H9 (cell line): ENCODE measurements around the gene ASB4. TPM values are rescaled to one million over a fixed set of nuclear protein-coding genes. Genes with fewer than 3 reads are reported as not detected.

Source experiments
- DNase-seq: peaks from one replicate; pipeline ENCODE4 v3.0.0-alpha.2; 2017
- H2AFZ ChIP-seq: one replicate; pipeline ENCODE4 v1.6.1; 2013; ENCODE audit warnings: mild to moderate bottlenecking, low read length, control low read depth, moderate library complexity
- H2AK5ac ChIP-seq: 2 replicates; pipeline ENCODE4 v1.6.1; 2013; ENCODE audit warnings: low read length, control low read depth, mixed read lengths; ENCODE audit not compliant: insufficient read length
- H2BK120ac ChIP-seq: one replicate; pipeline ENCODE4 v1.6.1; 2013; ENCODE audit warnings: low read depth, mild to moderate bottlenecking, low read length, control low read depth, inconsistent platforms; ENCODE audit not compliant: poor library complexity, severe bottlenecking
- H2BK12ac ChIP-seq: 2 replicates; pipeline ENCODE4 v1.6.1; 2013; ENCODE audit warnings: low read length, control low read depth, mixed read lengths, low read depth; ENCODE audit not compliant: insufficient read length
- H2BK15ac ChIP-seq: 2 replicates; pipeline ENCODE4 v1.6.1; 2013; ENCODE audit warnings: low read depth, low read length, control low read depth
- H2BK20ac ChIP-seq: one replicate; pipeline ENCODE4 v1.6.1; 2013; ENCODE audit warnings: low read depth, mild to moderate bottlenecking, low read length, control low read depth, inconsistent platforms; ENCODE audit not compliant: poor library complexity, severe bottlenecking
- H2BK5ac ChIP-seq: 2 replicates; pipeline ENCODE4 v1.6.1; 2013; ENCODE audit warnings: low read length, control low read depth, mixed read lengths; ENCODE audit not compliant: insufficient read length
- H3K14ac ChIP-seq: 2 replicates; pipeline ENCODE4 v1.6.1; 2013; ENCODE audit warnings: low read length, control low read depth; ENCODE audit not compliant: insufficient read depth
- H3K18ac ChIP-seq: 2 replicates; pipeline ENCODE4 v1.6.1; 2013; ENCODE audit warnings: low read depth, mild to moderate bottlenecking, mixed read lengths, low read length, control low read depth; ENCODE audit not compliant: insufficient read length
- H3K23ac ChIP-seq: 2 replicates; pipeline ENCODE4 v1.6.1; 2013; ENCODE audit warnings: low read length, control low read depth, mixed read lengths, low read depth; ENCODE audit not compliant: insufficient read length
- H3K23me2 ChIP-seq: 2 replicates; pipeline ENCODE4 v1.6.1; 2013; ENCODE audit warnings: low read depth, mild to moderate bottlenecking, mixed read lengths, low read length, control low read depth; ENCODE audit not compliant: insufficient read length, poor library complexity, severe bottlenecking
- H3K27ac ChIP-seq: 2 replicates; pipeline ENCODE4 v1.5.1; 2013; ENCODE audit warnings: low read length, control low read depth, mixed read lengths, low read depth; ENCODE audit not compliant: insufficient read length
- H3K27me3 ChIP-seq: 2 replicates; pipeline ENCODE4 v1.6.1; 2013; ENCODE audit warnings: low read length, control low read depth, inconsistent platforms; ENCODE audit not compliant: insufficient read depth
- H3K4ac ChIP-seq: 2 replicates; pipeline ENCODE4 v1.6.1; 2013; ENCODE audit warnings: low read depth, mild to moderate bottlenecking, control low read depth, inconsistent platforms, low read length, moderate library complexity
- H3K4me1 ChIP-seq: 2 replicates; pipeline ENCODE4 v1.6.1; 2013; ENCODE audit warnings: low read length, control low read depth, inconsistent platforms; ENCODE audit not compliant: insufficient read depth
- H3K4me2 ChIP-seq: 2 replicates; pipeline ENCODE4 v1.6.1; 2013; ENCODE audit warnings: low read length, control low read depth, mixed read lengths; ENCODE audit not compliant: insufficient read length, insufficient read depth
- H3K56ac ChIP-seq: 2 replicates; pipeline ENCODE4 v1.6.1; 2013; ENCODE audit warnings: low read depth, mild to moderate bottlenecking, mixed read lengths, low read length, control low read depth; ENCODE audit not compliant: insufficient read length
- H3K79me1 ChIP-seq: 2 replicates; pipeline ENCODE4 v1.6.1; 2013; ENCODE audit warnings: low read depth, mild to moderate bottlenecking, moderate library complexity, low read length, control low read depth, inconsistent platforms; ENCODE audit not compliant: insufficient read depth, poor library complexity, severe bottlenecking
- H3K79me2 ChIP-seq: 2 replicates; pipeline ENCODE4 v1.6.1; 2013; ENCODE audit warnings: low read length, control low read depth, inconsistent platforms; ENCODE audit not compliant: insufficient read depth
- H3K9ac ChIP-seq: 2 replicates; pipeline ENCODE4 v1.6.1; 2013; ENCODE audit warnings: low read length, control low read depth, mixed read lengths; ENCODE audit not compliant: insufficient read length; ENCODE audit errors: extremely low read depth
- H3K9me3 ChIP-seq: one replicate; pipeline ENCODE4 v1.6.1; 2013; ENCODE audit warnings: low read depth, low read length, inconsistent platforms; ENCODE audit not compliant: control insufficient read depth
- H3T11ph ChIP-seq: one replicate; pipeline ENCODE4 v1.6.1; 2013; ENCODE audit warnings: mild to moderate bottlenecking, low read length, control low read depth, inconsistent platforms
- H4K20me1 ChIP-seq: one replicate; pipeline ENCODE4 v1.6.1; 2013; ENCODE audit not compliant: control insufficient read depth, insufficient read length, insufficient read depth
- H4K5ac ChIP-seq: 2 replicates; pipeline ENCODE4 v1.6.1; 2013; ENCODE audit warnings: low read depth, mild to moderate bottlenecking, mixed read lengths, low read length, control low read depth; ENCODE audit not compliant: insufficient read length
- H4K8ac ChIP-seq: replicated peaks from 2 replicates; pipeline ENCODE4 v1.6.1; 2013; ENCODE audit warnings: low read length, control low read depth, mixed read lengths, low read depth; ENCODE audit not compliant: insufficient read length
- H4K91ac ChIP-seq: 2 replicates; pipeline ENCODE4 v1.6.1; 2013; ENCODE audit warnings: low read depth, mild to moderate bottlenecking, moderate library complexity, mixed read lengths, low read length, control low read depth; ENCODE audit not compliant: insufficient read length
- H3K27ac Mint-ChIP-seq, 3 experiments: 2 replicates in 2 of 3; 3 replicates in 1 of 3; pipeline ENCODE4 v1.8.0; 2020 to 2021; ENCODE audit warnings: mixed read lengths in 3 of 3, mild to moderate bottlenecking in 1 of 3, moderate library complexity in 1 of 3
- H3K27me3 Mint-ChIP-seq: 2 replicates; pipeline ENCODE4 v1.8.0; 2021; ENCODE audit warnings: low read depth, mild to moderate bottlenecking, moderate library complexity, mixed read lengths
- H3K36me3 Mint-ChIP-seq, 3 experiments: 2 replicates in 2 of 3; 3 replicates in 1 of 3; pipeline ENCODE4 v1.8.0; 2020 to 2021; ENCODE audit warnings: low read depth in 3 of 3, mixed read lengths in 3 of 3; ENCODE audit not compliant: insufficient read depth in 1 of 3
- H3K4me1 Mint-ChIP-seq, 2 experiments: 2 replicates each; pipeline ENCODE4 v1.8.0; 2020; ENCODE audit warnings: mixed read lengths in 2 of 2
- H3K4me3 Mint-ChIP-seq, 2 experiments: 2 replicates in 1 of 2; 3 replicates in 1 of 2; pipeline ENCODE4 v1.8.0; 2020 to 2021; ENCODE audit warnings: mild to moderate bottlenecking in 2 of 2, mixed read lengths in 2 of 2, moderate library complexity in 1 of 2
- H3K9me3 Mint-ChIP-seq, 2 experiments: 2 replicates in 1 of 2; 3 replicates in 1 of 2; pipeline ENCODE4 v1.8.0; 2020; ENCODE audit warnings: mild to moderate bottlenecking in 2 of 2, mixed read lengths in 2 of 2, moderate library complexity in 1 of 2
- WGBS: extraction: QIAGEN DNeasy Blood & Tissue Kit; methylation state at CpG from one replicate; pipeline ENCODE4 v1.1.7; 2013; ENCODE audit warnings: missing lambda C conversion rate, low lambda C conversion rate, mixed read lengths; ENCODE audit not compliant: insufficient read length; ENCODE audit errors: extremely low coverage; 5-methylcytosine and 5-hydroxymethylcytosine counted together
- total RNA-seq: library from RNA; stranded (reverse); gene quantifications from 2 replicates; pipeline ENCODE4 v1.2.1, GENCODE V29; 2021
- TF ChIP-seq, protein P1 (sequence below): fragments of 200-600 bp; sonication (generic); conservative IDR thresholded peaks from 3 replicates; pipeline ENCODE4 v1.8.0; 2021; ENCODE audit warnings: antibody characterized with exemption, mild to moderate bottlenecking

The ASB4 gene
- total RNA-seq, 1 experiment from 2014 or later = not detected

DNA sequence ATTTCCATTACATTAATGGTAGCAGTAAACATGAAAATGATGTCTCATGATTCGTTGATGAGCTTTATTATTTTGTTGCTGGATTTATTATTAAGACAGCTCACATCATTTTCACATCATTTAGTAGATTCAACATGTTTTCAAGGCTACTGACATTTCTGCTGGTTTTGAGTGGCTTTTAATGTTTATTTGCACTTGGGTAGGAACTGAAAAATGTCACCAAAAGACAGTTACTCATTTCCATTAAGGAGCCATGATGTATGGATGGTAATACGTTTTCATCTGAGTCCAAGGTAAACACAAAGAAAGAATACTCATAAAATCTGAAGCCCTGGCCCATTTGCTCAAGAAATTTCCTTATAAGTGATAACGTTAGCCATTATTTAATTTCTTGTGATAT lies 95.7 kb downstream of the ASB4 start:
- H3K27ac Mint-ChIP-seq = no peak overlapping the region
- Histone ChIP-seq H4K8ac (no peak overlapping the region), H3K4me1 (no peaks in the 10 kb centered on the region), H3K27ac (no peak overlapping the region), H2BK20ac (no peak overlapping the region), H3K18ac (no peak overlapping the region), H4K91ac (no peak overlapping the region), H3K4me2 (no peak overlapping the region), H3K9ac (no peak overlapping the region), H3K9me3 (no peaks in the 10 kb centered on the region), H4K20me1 (no peaks in the 10 kb centered on the region), H3K4ac (no peak overlapping the region), H2BK15ac (no peak overlapping the region), H2AFZ (no peak overlapping the region), H2BK5ac (no peak overlapping the region), H2BK12ac (no peak overlapping the region), H3K23ac (no peak overlapping the region), H3K56ac (no peak overlapping the region), H3K79me1 (no peaks in the 10 kb centered on the region), H3K79me2 (no peaks in the 10 kb centered on the region), H4K5ac (no peak overlapping the region), H2BK120ac (no peak overlapping the region), H2AK5ac (no peak overlapping the region), H3K27me3 (no peaks in the 10 kb centered on the region), H3K23me2 (no peaks in the 10 kb centered on the region), H3T11ph (no peak overlapping the region), H3K14ac (no peak overlapping the region)
- no peaks in the 10 kb centered on the region; the same call in 1 of the 2 replicates for H3K27me3 Mint-ChIP-seq
- no peaks in the 10 kb centered on the region for H3K9me3 Mint-ChIP-seq
- no peak for DNase-seq
- TF ChIP-seq, protein P1, sequence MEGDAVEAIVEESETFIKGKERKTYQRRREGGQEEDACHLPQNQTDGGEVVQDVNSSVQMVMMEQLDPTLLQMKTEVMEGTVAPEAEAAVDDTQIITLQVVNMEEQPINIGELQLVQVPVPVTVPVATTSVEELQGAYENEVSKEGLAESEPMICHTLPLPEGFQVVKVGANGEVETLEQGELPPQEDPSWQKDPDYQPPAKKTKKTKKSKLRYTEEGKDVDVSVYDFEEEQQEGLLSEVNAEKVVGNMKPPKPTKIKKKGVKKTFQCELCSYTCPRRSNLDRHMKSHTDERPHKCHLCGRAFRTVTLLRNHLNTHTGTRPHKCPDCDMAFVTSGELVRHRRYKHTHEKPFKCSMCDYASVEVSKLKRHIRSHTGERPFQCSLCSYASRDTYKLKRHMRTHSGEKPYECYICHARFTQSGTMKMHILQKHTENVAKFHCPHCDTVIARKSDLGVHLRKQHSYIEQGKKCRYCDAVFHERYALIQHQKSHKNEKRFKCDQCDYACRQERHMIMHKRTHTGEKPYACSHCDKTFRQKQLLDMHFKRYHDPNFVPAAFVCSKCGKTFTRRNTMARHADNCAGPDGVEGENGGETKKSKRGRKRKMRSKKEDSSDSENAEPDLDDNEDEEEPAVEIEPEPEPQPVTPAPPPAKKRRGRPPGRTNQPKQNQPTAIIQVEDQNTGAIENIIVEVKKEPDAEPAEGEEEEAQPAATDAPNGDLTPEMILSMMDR = no peak
- H3K4me1 Mint-ChIP-seq = peaks cover 0 to 5% of the 10 kb centered on the region in 2 experiments; a peak in 2 of 4 replicates
- WGBS = no CpG with 5 or more reads among the region's 3 CpGs
- no peaks in the 10 kb centered on the region for H3K36me3 Mint-ChIP-seq
- no peak overlapping the region for H3K4me3 Mint-ChIP-seq
